Measurements from ENCODE around the gene ART3.
"Not testable (repeated sequence)": the region's sequence is repeated elsewhere in the genome, so short reads cannot be mapped to it uniquely, and the experiment has no call there.

ART3 gene, protein sequence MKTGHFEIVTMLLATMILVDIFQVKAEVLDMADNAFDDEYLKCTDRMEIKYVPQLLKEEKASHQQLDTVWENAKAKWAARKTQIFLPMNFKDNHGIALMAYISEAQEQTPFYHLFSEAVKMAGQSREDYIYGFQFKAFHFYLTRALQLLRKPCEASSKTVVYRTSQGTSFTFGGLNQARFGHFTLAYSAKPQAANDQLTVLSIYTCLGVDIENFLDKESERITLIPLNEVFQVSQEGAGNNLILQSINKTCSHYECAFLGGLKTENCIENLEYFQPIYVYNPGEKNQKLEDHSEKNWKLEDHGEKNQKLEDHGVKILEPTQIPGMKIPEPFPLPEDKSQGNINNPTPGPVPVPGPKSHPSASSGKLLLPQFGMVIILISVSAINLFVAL

DNA sequence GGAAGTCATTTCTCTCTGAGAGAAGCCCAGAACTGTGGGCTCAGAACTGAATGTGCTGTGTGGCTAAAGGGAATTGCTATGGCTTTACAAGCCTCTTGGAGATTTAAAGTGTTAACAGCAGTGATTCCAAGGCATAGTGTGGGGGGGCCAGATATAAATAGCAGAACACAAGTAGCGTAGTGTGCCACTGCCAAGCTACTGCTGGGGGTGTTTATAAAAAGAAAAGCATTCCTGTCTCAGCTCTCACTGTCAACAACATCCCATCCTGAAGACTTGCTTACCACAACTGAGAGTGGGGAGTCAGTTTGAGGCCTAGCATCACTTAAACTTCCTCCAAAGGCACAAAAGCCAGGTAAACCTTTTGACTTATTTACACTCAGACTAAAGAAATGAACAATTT is at the start of gene ART3:
Gene ART3, plus strand, starts transcription at position 242 of the 400 bp plus-strand sequence. CDS start 1,181 bp downstream, outside the sequence.
- no peak for DNase-seq

DNA sequence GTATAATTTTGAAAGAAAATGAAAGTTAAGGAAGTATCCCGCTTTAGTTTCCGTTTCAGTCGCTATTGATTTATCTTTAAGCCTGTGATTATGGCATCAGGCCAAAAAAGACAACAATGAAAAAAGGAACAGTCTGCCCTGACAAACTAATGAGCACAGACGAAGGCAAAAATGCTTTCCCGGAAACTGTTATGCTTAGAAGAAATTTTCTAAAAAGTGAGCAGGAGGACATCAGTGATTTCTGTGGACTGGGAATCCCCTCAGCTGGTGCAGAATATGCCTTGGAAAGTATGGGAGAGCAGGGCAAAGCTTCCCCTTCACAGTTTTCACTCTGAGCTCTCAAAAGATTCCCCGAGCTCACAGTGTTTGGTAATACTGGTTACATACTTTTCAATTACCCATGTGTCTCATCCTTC is 46.2 kb upstream of the ART3 start:
- no peak for DNase-seq

DNA sequence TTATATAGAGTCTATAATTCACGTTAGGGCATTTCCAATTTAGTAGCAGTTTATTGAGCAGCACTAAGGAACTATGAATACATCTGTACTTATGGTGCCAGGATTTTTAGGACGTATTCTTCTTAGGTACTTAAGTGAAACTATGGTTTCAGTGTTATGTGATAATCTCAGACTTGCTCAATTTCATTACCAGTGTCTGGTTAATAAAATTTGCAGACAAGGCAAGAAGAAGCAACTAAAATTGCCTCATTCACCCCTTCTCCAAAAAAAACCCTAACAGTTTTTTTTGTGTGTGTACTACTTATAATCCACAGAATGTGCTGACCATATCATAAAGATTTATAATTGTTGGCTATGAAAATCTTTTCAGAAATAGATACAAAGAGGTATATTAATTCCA is 45.2 kb upstream of the ART3 start:
- no peak for DNase-seq

DNA sequence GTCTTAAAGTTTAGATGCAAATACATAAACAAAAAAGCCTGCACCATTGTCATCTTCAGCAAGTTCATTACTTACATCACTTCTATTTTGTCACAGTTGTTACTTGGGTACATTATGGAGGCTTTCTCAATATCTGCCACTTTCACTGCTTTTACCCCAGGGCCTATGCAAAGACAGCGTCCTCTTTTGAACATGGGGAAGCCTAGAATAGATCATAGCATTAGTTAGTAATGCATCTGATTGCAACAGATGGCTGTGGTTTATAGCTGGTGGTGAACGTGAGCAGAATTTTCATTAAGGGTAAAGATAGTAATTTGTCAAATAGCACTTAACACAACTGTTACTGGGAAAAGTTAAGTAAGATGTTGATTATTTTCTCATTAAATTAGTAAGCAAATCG is 39.4 kb upstream of the ART3 start:
- DNase-seq: no peak

DNA sequence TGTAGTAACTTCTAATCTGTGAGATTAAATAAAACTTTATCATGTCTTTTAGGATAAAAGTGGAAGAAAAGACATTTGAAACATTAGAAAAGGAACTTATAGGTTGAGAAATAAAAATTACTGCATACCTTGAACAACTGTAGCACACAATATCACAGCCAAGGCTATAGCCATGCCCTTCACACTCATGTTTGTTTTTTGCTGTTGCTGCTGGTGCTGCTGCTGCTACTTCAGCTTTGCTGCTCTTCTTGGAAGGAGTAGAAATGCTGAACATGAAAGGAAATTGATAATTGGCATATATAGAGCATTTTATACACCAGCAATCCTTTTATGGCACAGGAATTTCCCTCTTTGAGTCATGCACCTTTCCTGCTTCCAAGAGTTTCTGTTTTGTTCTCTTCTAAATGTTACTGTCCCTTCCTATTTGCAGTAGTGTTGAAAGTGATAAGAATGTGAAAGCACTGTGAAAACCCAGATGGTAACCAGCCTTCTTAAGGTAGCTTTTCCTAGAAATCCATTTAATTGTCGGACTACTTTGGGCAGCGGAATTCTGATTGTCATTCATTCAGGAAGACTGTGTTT is 38.6 kb upstream of the ART3 start, which contains the start of gene CXCL11:
Gene CXCL11, minus strand, starts transcription at position 272 of the 582 bp plus-strand sequence. Its CDS starts 83 bp downstream, at position 189.
- DNase-seq: no peak

DNA sequence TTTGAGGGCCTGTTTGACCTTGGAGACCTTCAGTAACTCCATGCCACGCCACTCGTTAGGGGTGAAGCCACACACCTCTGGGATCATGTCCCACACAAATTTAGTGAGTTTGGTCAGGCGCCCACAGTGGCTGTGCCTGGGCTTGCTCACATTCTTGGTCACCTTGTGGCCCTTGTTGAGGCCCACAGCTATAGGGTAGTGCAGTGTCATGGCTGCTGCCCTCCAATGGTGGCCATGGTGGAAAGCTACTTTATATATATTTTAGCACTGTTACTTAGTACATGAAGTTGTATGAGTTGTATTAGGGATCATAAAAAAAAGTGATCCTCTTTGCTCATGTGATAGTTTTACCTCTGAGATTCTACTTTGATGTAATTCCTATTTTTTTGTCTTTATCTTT is 37.7 kb upstream of the ART3 start:
- DNase-seq: peak; percentile 0

DNA sequence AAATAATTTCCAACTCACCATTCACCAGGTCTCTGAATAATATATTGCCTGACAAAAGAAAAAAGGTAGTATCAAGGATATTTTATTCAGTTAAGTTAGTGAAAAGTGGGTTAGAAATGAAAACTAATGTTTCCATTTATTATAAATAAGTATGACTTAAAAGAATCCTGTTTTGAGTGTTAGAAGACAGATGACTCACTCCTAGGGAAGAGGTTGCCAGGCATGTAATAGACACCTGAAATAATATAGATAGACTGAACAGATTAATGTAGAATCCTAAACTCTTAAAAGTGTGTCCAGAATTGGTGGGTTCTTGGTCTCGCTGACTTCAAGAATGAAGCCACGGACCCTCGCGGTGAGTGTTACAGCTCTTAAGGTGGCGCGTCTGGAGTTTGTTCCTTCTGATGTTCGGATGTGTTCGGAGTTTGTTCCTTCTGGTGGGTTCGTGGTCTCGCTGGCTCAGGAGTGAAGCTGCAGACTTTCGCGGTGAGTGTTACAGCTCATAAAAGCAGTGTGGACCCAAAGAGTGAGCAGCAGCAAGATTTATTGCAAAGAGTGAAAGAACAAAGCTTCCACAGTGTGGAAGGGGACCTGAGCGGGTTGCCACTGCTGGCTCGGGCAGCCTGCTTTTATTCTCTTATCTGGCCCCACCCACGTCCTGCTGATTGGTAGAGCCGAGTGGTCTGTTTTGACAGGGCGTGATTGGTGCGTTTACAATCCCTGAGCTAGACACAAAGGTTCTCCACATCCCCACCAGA is 32.1 kb upstream of the ART3 start:
- not testable (repeated sequence) for DNase-seq

DNA sequence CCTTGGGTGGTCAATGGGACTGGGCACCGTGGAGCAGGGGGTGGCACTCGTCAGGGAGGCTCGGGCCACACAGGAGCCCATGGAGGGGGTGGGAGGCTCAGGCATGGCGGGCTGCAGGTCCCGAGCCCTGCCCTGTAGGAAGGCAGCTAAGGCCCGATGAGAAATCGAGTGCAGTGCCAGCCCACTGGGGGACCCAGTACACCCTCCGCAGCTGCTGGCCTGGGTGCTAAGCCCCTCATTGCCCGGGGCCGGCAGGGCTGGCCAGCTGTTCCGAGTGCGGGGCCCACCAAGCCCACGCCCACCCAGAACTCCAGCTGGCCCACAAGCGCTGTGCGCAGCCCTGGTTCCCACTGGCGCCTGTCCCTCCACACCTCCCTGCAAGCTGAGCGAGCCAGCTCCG is 31.2 kb upstream of the ART3 start:
- not testable (repeated sequence) for DNase-seq

DNA sequence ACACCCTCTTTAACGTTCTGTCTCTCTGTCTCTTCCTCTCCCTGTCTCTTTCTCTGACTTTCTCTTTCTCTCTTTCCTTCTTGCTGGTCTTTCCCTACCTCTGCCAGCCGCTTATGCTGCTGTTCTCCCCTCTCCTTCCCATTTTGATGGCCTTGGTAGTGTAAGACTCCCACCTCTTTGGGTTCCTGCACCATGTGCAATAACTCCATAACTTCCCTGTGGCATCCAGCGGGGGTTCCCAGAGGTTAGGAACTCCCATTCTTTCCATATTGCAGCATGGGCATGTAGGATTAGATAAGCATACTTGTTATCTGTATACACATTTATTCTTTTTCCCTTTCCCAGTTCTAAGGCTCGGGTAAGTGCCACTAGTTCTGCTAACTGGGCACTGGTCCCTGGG is 29.8 kb upstream of the ART3 start:
- not testable (repeated sequence) for DNase-seq

DNA sequence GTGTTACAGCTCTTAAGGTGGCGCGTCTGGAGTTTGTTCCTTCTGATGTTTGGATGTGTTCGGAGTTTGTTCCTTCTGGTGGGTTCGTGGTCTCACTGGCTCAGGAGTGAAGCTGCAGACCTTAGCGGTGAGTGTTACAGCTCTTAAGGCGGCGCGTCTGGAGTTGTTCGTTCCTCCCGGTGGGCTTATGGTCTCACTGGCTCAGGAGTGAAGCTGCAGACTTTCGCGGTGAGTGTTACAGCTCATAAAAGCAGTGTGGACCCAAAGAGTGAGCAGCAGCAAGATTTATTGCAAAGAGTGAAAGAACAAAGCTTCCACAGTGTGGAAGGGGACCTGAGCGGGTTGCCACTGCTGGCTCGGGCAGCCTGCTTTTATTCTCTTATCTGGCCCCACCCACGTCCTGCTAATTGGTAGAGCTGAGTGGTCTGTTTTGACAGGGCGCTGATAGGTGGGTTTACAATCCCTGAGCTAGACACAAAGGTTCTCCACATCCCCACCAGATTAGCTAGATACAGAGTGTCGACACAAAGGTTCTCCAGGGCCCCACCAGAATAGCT is 24.6 kb upstream of the ART3 start:
- DNase-seq: not testable (repeated sequence)

DNA sequence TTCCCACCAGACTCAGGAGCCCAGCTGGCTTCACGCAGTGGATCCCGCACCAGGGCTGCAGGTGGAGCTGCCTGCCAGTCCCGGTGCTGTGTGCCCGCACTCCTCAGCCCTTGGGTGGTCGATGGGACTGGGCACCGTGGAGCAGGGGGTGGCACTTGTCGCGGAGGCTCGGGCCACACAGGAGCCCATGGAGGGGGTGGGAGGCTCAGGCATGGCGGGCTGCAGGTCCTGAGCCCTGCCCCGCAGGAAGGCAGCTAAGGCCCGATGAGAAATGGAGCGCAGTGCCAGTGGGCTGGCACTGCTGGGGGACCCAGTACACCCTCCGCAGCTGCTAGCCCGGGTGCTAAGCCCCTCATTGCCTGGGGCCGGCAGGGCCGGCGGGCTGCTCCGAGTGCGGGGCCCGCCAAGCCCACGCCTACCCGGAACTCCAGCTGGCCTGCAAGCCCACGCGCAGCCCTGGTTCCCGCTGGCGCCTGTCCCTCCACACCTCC is 23.9 kb upstream of the ART3 start:
- not testable (repeated sequence) for DNase-seq

DNA sequence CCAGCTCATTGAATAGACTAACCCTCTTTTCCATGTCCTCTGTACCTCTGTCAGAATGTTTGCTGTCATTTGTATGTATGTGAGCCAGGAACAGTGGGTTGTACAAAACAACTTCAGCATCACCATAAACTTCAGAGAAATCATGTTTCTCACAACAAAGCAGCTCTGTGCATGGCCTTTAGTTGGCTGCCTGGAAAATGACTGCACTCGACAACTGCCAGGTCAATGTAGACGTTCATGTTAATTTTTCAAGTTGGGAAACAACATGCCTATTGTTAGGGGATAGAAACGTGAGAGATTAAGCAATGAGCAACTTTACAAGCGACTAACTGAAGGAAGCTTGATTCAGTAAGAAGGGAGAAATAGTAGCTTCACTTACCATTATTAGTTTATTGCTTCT is 20.8 kb upstream of the ART3 start:
- DNase-seq: no peak

DNA sequence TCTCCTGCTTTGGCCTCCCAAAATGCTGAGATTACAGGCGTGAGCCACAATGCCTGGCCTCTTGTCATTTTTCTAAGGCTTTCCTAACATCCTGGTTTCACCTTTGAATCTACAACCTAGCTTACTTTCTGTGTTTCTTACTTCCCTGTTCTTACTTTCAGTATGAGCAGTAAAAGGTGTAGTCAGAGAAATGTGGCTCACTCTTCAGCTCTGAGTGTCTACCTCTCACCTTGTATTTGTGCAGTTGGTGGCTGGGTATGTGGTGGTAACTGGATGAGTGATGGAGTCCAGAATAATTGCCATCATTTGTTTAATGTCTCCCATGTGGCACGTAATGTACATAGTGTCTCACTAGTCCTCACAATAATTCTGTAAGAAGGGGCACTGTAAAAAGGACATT is 19.5 kb upstream of the ART3 start:
- no peak for DNase-seq

DNA sequence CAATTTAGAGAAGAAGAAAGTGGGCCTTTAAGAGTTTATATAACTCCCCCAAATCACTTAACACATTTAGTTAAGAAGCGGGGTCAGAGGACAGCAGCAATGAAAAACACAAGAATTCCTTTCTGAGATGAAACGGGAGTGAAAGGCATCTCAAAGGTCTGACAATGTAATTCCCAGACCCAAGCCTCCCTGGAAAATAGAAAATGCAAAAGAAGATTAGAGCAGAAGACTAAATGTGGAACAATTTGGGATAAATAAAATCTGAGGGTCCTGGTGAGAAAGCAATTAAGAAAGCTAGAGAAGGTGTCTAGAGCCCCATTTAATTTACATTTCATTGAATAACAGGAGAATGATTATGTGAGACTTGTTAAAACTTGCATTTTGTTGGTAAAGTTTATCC is 19.1 kb upstream of the ART3 start:
- no peak for DNase-seq

DNA sequence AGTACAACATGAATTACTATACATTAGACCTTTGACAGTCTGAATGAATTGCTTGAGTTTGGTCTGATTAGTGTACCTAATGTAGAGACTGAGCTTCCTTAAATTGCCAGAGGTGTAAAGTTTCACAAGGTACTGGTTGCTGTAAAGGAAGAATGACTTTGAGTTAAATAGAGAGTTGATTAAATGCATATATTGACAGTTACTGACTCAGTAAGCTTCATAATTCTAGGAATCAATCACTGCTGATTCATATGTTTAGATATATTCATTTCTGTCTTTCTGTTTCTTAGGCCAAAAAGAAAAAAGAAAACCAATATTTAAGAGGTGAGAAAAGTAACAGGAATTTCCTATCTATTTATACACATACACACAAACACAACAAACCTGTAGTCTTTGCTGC is 16.2 kb upstream of the ART3 start:
- no peak for DNase-seq

DNA sequence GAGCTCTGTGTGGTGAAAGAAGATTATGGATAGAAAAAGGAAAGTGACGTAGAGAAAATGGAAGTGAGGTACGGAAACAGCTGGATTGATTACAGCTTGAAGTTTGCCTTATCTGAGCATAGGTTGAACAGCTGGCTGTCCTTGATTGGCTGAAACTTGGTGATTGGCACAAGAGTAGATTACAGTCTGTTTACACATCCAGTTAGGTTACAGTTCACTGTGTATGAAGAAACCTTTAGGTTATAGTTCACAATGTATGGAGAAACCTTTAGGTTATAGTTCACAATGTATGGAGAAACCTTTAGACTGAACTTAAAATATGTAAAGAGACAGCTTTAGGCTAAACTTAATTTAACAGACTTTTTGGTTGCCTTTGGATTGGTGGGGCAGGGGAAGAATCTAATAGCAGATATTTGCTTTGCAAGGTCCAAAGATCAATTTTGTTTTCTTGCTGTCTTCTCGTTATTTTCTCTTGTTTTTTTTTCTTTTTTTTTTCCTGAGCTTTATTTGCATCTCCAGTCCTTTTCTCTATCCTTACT is 15.6 kb upstream of the ART3 start:
- no peak for DNase-seq

DNA sequence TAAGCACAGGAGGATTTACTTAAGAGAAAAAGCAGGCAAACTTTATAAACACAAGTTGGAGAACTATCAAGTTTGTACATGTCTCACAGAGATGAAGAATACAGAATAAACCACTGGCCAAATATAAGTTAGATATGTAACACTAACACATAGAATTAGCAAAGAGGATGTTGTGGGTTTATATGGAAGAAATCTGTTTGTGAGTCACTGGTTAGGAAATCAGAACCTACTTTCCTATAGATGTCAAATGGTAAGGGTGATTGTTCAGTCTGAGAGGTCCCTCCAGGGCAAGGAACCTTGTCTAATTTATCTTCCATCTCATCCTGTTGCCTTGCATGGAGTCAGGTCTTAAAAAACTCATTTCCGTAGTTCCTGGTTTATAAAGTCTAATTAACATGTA is 14.8 kb upstream of the ART3 start:
- DNase-seq: no peak

DNA sequence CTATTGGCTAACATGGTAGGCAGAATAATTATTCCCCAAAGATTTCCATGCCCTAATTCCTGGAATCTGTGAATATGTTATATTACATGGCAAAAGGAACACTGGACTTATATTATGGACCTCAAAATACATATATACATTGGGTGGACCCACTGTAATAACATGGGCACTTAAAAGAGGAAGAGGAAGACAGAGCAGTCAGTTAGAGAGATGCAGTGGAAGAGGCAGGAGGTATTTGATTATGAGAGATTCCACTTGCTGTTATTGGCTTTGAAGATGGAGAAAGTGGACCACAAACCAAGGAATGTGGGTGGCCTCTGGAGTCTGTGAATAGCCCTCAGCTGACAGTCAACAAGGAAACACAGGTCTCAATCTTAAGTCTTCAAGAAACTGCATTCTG is 14.0 kb upstream of the ART3 start:
- no peak for DNase-seq

DNA sequence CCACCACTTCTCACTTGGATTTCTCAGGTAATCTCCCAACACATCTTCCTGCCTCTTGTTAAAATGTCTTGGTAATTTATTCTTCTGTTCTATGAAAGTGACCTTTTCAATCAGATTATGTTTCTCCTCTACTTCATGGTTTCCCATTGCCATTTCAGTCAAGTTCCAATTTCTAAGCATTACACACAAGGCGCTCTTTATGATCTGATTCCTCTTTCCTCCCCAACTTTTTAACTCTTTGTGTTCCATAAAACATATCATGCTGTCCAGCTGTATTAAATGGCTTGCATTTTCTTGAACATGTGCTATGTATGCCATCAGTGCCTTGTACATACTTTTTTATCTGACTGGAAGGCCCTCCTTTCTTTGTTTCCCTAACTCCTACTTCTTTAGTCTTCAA is 13.1 kb upstream of the ART3 start:
- no peak for DNase-seq

DNA sequence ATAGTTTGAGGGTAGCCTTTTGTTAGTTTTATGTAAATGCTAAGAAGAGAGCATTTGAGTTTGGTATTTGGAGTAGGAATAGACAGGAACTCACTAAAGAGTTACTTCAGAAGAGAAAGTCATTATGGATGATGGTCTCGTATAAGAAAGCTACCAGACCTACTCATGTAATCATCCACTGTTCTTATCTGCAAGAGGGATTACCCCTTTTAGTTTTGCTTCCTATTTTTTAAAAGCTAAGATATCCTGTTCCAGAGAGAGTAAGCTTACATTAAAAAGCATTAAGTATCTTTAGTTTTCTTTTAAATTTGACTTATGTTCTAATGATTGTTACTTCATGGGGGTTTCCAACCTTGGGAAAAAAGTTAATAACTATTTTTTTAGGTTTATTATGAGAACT is 12.5 kb upstream of the ART3 start:
- no peak for DNase-seq

DNA sequence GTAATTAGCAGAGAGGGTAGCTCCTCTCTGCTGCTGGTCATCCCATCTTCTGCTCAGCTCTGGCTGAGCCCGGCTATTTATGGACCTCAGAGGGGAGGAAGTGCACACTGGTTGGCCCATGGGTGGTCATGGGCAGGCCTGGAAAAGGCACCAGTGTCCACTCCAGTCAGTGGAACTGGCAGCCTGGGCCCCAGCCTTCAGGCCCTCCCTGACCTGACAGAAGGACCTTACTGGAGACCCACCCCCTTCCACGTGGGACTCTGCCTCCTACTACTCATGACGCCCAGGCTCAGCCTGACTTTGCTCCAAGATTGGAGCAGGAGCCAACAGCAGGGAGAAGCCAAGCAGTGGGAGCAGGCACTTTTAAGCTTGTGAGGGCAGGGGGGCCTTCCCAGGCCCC is 8.0 kb upstream of the ART3 start:
- no peak for DNase-seq

DNA sequence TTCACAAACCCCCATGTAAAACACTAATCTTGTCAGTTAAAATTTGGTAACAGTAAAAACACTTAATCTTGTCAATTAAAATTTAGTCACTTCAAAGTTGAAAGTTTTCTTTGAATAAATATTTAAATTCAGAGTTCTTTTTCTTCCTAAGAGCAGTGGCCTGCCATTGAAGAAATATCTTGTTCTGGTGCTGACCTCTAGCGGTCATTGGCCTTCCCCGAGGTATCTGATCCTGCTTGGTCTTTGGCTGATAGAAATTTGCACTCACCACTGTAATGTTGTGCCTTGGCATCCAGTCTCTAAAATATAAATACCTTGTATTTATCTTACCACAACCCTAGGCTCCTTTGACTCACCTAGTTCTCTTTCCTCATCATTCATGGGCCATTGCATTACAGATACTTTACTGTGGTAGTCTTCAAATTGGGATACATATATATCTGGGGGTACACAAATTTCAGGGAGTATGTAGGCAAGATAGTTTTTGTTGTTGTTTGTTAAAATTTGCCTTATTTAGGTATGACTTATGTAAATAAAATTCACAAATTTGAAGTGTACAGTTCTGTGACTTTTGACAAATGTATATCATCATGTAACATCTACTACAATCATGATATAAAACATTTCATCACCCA is 6.7 kb upstream of the ART3 start:
- DNase-seq: peak; percentile 3

DNA sequence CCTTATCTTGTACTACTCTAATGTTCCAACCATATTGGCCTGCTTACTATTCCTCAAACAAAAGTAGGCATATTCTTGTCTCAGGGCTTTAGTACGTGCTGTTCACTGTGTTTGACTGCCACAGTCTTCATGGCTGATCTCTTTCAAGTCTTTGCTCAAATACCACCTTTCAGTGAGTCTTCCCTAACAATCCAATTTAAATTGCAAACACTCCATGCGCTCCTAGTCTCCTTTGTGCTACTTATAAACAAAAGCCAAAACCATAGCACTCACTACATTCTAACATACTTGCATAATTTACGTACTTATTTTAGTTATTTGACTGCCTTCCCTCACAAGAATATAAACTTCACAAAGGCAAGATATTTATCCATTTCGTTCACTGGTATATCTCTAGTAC is 1.7 kb upstream of the ART3 start:
- no peak for DNase-seq

Measured in NCI-H2171 treated with DMSO at 0.1 percent for 48 hours (cell line).